H9 (cell line): Measurements from ENCODE around the gene TTC7B. TPM values are rescaled to one million over a fixed set of nuclear protein-coding genes. Genes with fewer than 3 reads are reported as not detected.
A peak's percentile ranks its signal among the peaks of the same experiment; 100 is the strongest.

ENCODE experiments used
- DNase-seq: peaks from one replicate; pipeline ENCODE4 v3.0.0-alpha.2; 2017
- H2AFZ ChIP-seq: one replicate; pipeline ENCODE4 v1.6.1; 2013; ENCODE audit warnings: mild to moderate bottlenecking, low read length, control low read depth, moderate library complexity
- H2AK5ac ChIP-seq: 2 replicates; pipeline ENCODE4 v1.6.1; 2013; ENCODE audit warnings: low read length, control low read depth, mixed read lengths; ENCODE audit not compliant: insufficient read length
- H2BK120ac ChIP-seq: one replicate; pipeline ENCODE4 v1.6.1; 2013; ENCODE audit warnings: low read depth, mild to moderate bottlenecking, low read length, control low read depth, inconsistent platforms; ENCODE audit not compliant: poor library complexity, severe bottlenecking
- H2BK12ac ChIP-seq: 2 replicates; pipeline ENCODE4 v1.6.1; 2013; ENCODE audit warnings: low read length, control low read depth, mixed read lengths, low read depth; ENCODE audit not compliant: insufficient read length
- H2BK15ac ChIP-seq: 2 replicates; pipeline ENCODE4 v1.6.1; 2013; ENCODE audit warnings: low read depth, low read length, control low read depth
- H2BK20ac ChIP-seq: one replicate; pipeline ENCODE4 v1.6.1; 2013; ENCODE audit warnings: low read depth, mild to moderate bottlenecking, low read length, control low read depth, inconsistent platforms; ENCODE audit not compliant: poor library complexity, severe bottlenecking
- H2BK5ac ChIP-seq: 2 replicates; pipeline ENCODE4 v1.6.1; 2013; ENCODE audit warnings: low read length, control low read depth, mixed read lengths; ENCODE audit not compliant: insufficient read length
- H3K14ac ChIP-seq: 2 replicates; pipeline ENCODE4 v1.6.1; 2013; ENCODE audit warnings: low read length, control low read depth; ENCODE audit not compliant: insufficient read depth
- H3K18ac ChIP-seq: 2 replicates; pipeline ENCODE4 v1.6.1; 2013; ENCODE audit warnings: low read depth, mild to moderate bottlenecking, mixed read lengths, low read length, control low read depth; ENCODE audit not compliant: insufficient read length
- H3K23ac ChIP-seq: 2 replicates; pipeline ENCODE4 v1.6.1; 2013; ENCODE audit warnings: low read length, control low read depth, mixed read lengths, low read depth; ENCODE audit not compliant: insufficient read length
- H3K23me2 ChIP-seq: 2 replicates; pipeline ENCODE4 v1.6.1; 2013; ENCODE audit warnings: low read depth, mild to moderate bottlenecking, mixed read lengths, low read length, control low read depth; ENCODE audit not compliant: insufficient read length, poor library complexity, severe bottlenecking
- H3K27ac ChIP-seq: 2 replicates; pipeline ENCODE4 v1.5.1; 2013; ENCODE audit warnings: low read length, control low read depth, mixed read lengths, low read depth; ENCODE audit not compliant: insufficient read length
- H3K27me3 ChIP-seq: 2 replicates; pipeline ENCODE4 v1.6.1; 2013; ENCODE audit warnings: low read length, control low read depth, inconsistent platforms; ENCODE audit not compliant: insufficient read depth
- H3K4ac ChIP-seq: 2 replicates; pipeline ENCODE4 v1.6.1; 2013; ENCODE audit warnings: low read depth, mild to moderate bottlenecking, control low read depth, inconsistent platforms, low read length, moderate library complexity
- H3K4me1 ChIP-seq: 2 replicates; pipeline ENCODE4 v1.6.1; 2013; ENCODE audit warnings: low read length, control low read depth, inconsistent platforms; ENCODE audit not compliant: insufficient read depth
- H3K4me2 ChIP-seq: 2 replicates; pipeline ENCODE4 v1.6.1; 2013; ENCODE audit warnings: low read length, control low read depth, mixed read lengths; ENCODE audit not compliant: insufficient read length, insufficient read depth
- H3K56ac ChIP-seq: 2 replicates; pipeline ENCODE4 v1.6.1; 2013; ENCODE audit warnings: low read depth, mild to moderate bottlenecking, mixed read lengths, low read length, control low read depth; ENCODE audit not compliant: insufficient read length
- H3K79me1 ChIP-seq: 2 replicates; pipeline ENCODE4 v1.6.1; 2013; ENCODE audit warnings: low read depth, mild to moderate bottlenecking, moderate library complexity, low read length, control low read depth, inconsistent platforms; ENCODE audit not compliant: insufficient read depth, poor library complexity, severe bottlenecking
- H3K79me2 ChIP-seq: 2 replicates; pipeline ENCODE4 v1.6.1; 2013; ENCODE audit warnings: low read length, control low read depth, inconsistent platforms; ENCODE audit not compliant: insufficient read depth
- H3K9ac ChIP-seq: 2 replicates; pipeline ENCODE4 v1.6.1; 2013; ENCODE audit warnings: low read length, control low read depth, mixed read lengths; ENCODE audit not compliant: insufficient read length; ENCODE audit errors: extremely low read depth
- H3K9me3 ChIP-seq: one replicate; pipeline ENCODE4 v1.6.1; 2013; ENCODE audit warnings: low read depth, low read length, inconsistent platforms; ENCODE audit not compliant: control insufficient read depth
- H3T11ph ChIP-seq: one replicate; pipeline ENCODE4 v1.6.1; 2013; ENCODE audit warnings: mild to moderate bottlenecking, low read length, control low read depth, inconsistent platforms
- H4K20me1 ChIP-seq: one replicate; pipeline ENCODE4 v1.6.1; 2013; ENCODE audit not compliant: control insufficient read depth, insufficient read length, insufficient read depth
- H4K5ac ChIP-seq: 2 replicates; pipeline ENCODE4 v1.6.1; 2013; ENCODE audit warnings: low read depth, mild to moderate bottlenecking, mixed read lengths, low read length, control low read depth; ENCODE audit not compliant: insufficient read length
- H4K8ac ChIP-seq: replicated peaks from 2 replicates; pipeline ENCODE4 v1.6.1; 2013; ENCODE audit warnings: low read length, control low read depth, mixed read lengths, low read depth; ENCODE audit not compliant: insufficient read length
- H4K91ac ChIP-seq: 2 replicates; pipeline ENCODE4 v1.6.1; 2013; ENCODE audit warnings: low read depth, mild to moderate bottlenecking, moderate library complexity, mixed read lengths, low read length, control low read depth; ENCODE audit not compliant: insufficient read length
- H3K27ac Mint-ChIP-seq, 3 experiments: 2 replicates in 2 of 3; 3 replicates in 1 of 3; pipeline ENCODE4 v1.8.0; 2020 to 2021; ENCODE audit warnings: mixed read lengths in 3 of 3, mild to moderate bottlenecking in 1 of 3, moderate library complexity in 1 of 3
- H3K27me3 Mint-ChIP-seq: 2 replicates; pipeline ENCODE4 v1.8.0; 2021; ENCODE audit warnings: low read depth, mild to moderate bottlenecking, moderate library complexity, mixed read lengths
- H3K36me3 Mint-ChIP-seq, 3 experiments: 2 replicates in 2 of 3; 3 replicates in 1 of 3; pipeline ENCODE4 v1.8.0; 2020 to 2021; ENCODE audit warnings: low read depth in 3 of 3, mixed read lengths in 3 of 3; ENCODE audit not compliant: insufficient read depth in 1 of 3
- H3K4me1 Mint-ChIP-seq, 2 experiments: 2 replicates each; pipeline ENCODE4 v1.8.0; 2020; ENCODE audit warnings: mixed read lengths in 2 of 2
- H3K4me3 Mint-ChIP-seq, 2 experiments: 2 replicates in 1 of 2; 3 replicates in 1 of 2; pipeline ENCODE4 v1.8.0; 2020 to 2021; ENCODE audit warnings: mild to moderate bottlenecking in 2 of 2, mixed read lengths in 2 of 2, moderate library complexity in 1 of 2
- H3K9me3 Mint-ChIP-seq, 2 experiments: 2 replicates in 1 of 2; 3 replicates in 1 of 2; pipeline ENCODE4 v1.8.0; 2020; ENCODE audit warnings: mild to moderate bottlenecking in 2 of 2, mixed read lengths in 2 of 2, moderate library complexity in 1 of 2
- WGBS: extraction: QIAGEN DNeasy Blood & Tissue Kit; methylation state at CpG from one replicate; pipeline ENCODE4 v1.1.7; 2013; ENCODE audit warnings: missing lambda C conversion rate, low lambda C conversion rate, mixed read lengths; ENCODE audit not compliant: insufficient read length; ENCODE audit errors: extremely low coverage; 5-methylcytosine and 5-hydroxymethylcytosine counted together
- total RNA-seq: library from RNA; stranded (reverse); gene quantifications from 2 replicates; pipeline ENCODE4 v1.2.1, GENCODE V29; 2021
- TF ChIP-seq, protein P1 (sequence below): fragments of 200-600 bp; sonication (generic); conservative IDR thresholded peaks from 3 replicates; pipeline ENCODE4 v1.8.0; 2021; ENCODE audit warnings: antibody characterized with exemption, mild to moderate bottlenecking

Gene TTC7B
- total RNA-seq, 1 experiment from 2014 or later: 33.7 TPM

- no peak overlapping the region for H3K4ac ChIP-seq
- no peaks in the 10 kb centered on the region for H3K79me2 ChIP-seq
- no peak overlapping the region for H4K5ac ChIP-seq
- H3K23me2 ChIP-seq: no peaks in the 10 kb centered on the region
- no CpG with 5 or more reads among the region's 17 CpGs for WGBS
- no peak overlapping the region for H2BK15ac ChIP-seq
- H2AK5ac ChIP-seq: no peak overlapping the region
- no peak overlapping the region for H4K91ac ChIP-seq
- H2BK12ac ChIP-seq: no peak overlapping the region
- H3K18ac ChIP-seq: no peak overlapping the region
- H2AFZ ChIP-seq: no peak overlapping the region
- Mint-ChIP-seq H3K27me3 (peaks cover 2% of the 10 kb centered on the region; the same call in 1 of the 2 replicates), H3K4me3 (no peak overlapping the region), H3K36me3 (0 out of 7 replicates have a peak, but pooled peaks cover 0 to 1% (median 0%) of the 10 kb centered on the region in 3 experiments), H3K27ac (peak overlapping the region in 1 of 3 experiments; percentile 55; a peak in 2 of 7 replicates), H3K9me3 (no peaks in the 10 kb centered on the region), H3K4me1 (peaks cover 16 to 24% of the 10 kb centered on the region in 2 experiments)
- no peak overlapping the region for H3T11ph ChIP-seq
- H3K9me3 ChIP-seq: no peaks in the 10 kb centered on the region
- H2BK5ac ChIP-seq: no peak overlapping the region
- H3K4me2 ChIP-seq: no peak overlapping the region
- no peak overlapping the region for H2BK120ac ChIP-seq
- no peak overlapping the region for H3K9ac ChIP-seq
- no peak overlapping the region for H2BK20ac ChIP-seq
- H3K4me1 ChIP-seq: no peaks in the 10 kb centered on the region
- DNase-seq: no peak
- TF ChIP-seq, protein P1, sequence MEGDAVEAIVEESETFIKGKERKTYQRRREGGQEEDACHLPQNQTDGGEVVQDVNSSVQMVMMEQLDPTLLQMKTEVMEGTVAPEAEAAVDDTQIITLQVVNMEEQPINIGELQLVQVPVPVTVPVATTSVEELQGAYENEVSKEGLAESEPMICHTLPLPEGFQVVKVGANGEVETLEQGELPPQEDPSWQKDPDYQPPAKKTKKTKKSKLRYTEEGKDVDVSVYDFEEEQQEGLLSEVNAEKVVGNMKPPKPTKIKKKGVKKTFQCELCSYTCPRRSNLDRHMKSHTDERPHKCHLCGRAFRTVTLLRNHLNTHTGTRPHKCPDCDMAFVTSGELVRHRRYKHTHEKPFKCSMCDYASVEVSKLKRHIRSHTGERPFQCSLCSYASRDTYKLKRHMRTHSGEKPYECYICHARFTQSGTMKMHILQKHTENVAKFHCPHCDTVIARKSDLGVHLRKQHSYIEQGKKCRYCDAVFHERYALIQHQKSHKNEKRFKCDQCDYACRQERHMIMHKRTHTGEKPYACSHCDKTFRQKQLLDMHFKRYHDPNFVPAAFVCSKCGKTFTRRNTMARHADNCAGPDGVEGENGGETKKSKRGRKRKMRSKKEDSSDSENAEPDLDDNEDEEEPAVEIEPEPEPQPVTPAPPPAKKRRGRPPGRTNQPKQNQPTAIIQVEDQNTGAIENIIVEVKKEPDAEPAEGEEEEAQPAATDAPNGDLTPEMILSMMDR: no peak
- H4K8ac ChIP-seq: no peak overlapping the region
- no peaks in the 10 kb centered on the region for H4K20me1 ChIP-seq
- no peaks in the 10 kb centered on the region for H3K27me3 ChIP-seq
- no peak overlapping the region for H3K27ac ChIP-seq
- H3K56ac ChIP-seq: no peak overlapping the region
- H3K14ac ChIP-seq: no peak overlapping the region; the same call in 1 of the 2 replicates
- H3K23ac ChIP-seq: no peak overlapping the region
- H3K79me1 ChIP-seq: no peaks in the 10 kb centered on the region
Observed at GRCh38 chr14:90534838-90535555, 281.2 kb downstream of the TTC7B start.
